Vagina (tissue), 2 donors: ENCODE data around the gene IRAK4.

Experiments used
- POLR2A ChIP-seq, 2 donors: fragments of 450-650 bp; IDR thresholded peaks; one replicate each; pipeline ENCODE4 v1.6.1; 2017; ENCODE audit warnings: antibody characterized with exemption in 2 of 2, mild to moderate bottlenecking in 2 of 2, moderate library complexity in 2 of 2
- POLR2AphosphoS5 ChIP-seq, 2 donors: sonication (generic); formaldehyde crosslinking; IDR thresholded peaks; one replicate each; pipeline ENCODE4 v1.9.0; 2017; ENCODE audit warnings: antibody characterized with exemption in 2 of 2, mild to moderate bottlenecking in 2 of 2, low read depth in 1 of 2; ENCODE audit not compliant: insufficient read depth in 1 of 2
- TF ChIP-seq, protein P1 (sequence below), 3 experiments: fragments of 450-650 bp in 2 of 3; fragments of 200-600 bp in 1 of 3; sonication (generic) in 1 of 3; IDR thresholded peaks; one replicate each; pipeline ENCODE4 v1.5.1; 2017 to 2019; ENCODE audit warnings: antibody characterized with exemption in 3 of 3, mild to moderate bottlenecking in 2 of 3, moderate library complexity in 2 of 3

DNA sequence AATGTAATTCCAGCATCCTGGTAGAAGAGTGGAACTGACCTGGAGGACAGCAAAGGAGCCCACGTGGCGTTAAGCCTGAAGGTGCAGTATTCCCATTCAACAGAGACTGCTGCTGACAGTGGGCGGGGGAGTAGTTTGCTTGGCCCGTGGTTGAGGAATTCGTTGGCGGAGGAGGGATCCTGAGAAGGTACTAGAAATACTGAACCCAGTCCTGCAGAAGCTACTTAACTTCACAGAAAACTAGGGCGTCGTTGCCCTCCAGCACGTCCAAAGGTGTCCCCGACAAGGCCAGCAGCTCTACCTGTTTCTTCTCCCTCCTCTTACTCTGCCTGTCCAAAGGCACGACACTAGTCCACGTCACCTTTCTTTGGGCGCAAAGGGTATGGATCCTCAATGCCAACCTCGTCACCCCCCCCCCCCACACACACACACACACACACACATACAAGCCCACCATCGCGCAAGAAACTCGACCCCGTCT lies 464 bp upstream of the IRAK4 start:
- TF ChIP-seq, protein P1, sequence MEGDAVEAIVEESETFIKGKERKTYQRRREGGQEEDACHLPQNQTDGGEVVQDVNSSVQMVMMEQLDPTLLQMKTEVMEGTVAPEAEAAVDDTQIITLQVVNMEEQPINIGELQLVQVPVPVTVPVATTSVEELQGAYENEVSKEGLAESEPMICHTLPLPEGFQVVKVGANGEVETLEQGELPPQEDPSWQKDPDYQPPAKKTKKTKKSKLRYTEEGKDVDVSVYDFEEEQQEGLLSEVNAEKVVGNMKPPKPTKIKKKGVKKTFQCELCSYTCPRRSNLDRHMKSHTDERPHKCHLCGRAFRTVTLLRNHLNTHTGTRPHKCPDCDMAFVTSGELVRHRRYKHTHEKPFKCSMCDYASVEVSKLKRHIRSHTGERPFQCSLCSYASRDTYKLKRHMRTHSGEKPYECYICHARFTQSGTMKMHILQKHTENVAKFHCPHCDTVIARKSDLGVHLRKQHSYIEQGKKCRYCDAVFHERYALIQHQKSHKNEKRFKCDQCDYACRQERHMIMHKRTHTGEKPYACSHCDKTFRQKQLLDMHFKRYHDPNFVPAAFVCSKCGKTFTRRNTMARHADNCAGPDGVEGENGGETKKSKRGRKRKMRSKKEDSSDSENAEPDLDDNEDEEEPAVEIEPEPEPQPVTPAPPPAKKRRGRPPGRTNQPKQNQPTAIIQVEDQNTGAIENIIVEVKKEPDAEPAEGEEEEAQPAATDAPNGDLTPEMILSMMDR (IDR thresholded peaks at IDR 0.05) = no peak
- TF ChIP-seq POLR2A (IDR thresholded peaks at IDR 0.05) (no peak), POLR2AphosphoS5 (IDR thresholded peaks at IDR 0.05; ENCODE audit: insufficient read depth in 1 of 2, low read depth in 1 of 2) (no peak)
